ENCODE data around the gene TUBA4A. TPM values are rescaled to one million over a fixed set of nuclear protein-coding genes. Genes with fewer than 3 reads are reported as not detected.
A peak's percentile ranks its signal among the peaks of the same experiment; 100 is the strongest.

The TUBA4A gene
- total and polyA plus RNA-seq, 12 donors, result 13.4 to 741 (median 27.0) TPM

GRCh38 chr2:219251656-219252055, 2.1 kb downstream of the TUBA4A start:
- Histone ChIP-seq H3K9me3 (replicated peaks in 1 of 3) (no peaks in the 10 kb centered on the region), H3K27me3 (no peaks in the 10 kb centered on the region), H3K4me3 (no peak overlapping the region), H3K4me1 (replicated peaks in 1 of 2) (peaks cover 23 to 41% of the 10 kb centered on the region in 2 donors), H3K36me3 (replicated peaks in 1 of 2) (peaks cover 0 to 17% of the 10 kb centered on the region in 2 donors), H3K27ac (peak overlapping the region in 2 of 5 donors; percentile 86 to 93)
- no peak for TF ChIP-seq POLR2A (IDR thresholded peaks at IDR 0.05)
- TF ChIP-seq, protein P1, sequence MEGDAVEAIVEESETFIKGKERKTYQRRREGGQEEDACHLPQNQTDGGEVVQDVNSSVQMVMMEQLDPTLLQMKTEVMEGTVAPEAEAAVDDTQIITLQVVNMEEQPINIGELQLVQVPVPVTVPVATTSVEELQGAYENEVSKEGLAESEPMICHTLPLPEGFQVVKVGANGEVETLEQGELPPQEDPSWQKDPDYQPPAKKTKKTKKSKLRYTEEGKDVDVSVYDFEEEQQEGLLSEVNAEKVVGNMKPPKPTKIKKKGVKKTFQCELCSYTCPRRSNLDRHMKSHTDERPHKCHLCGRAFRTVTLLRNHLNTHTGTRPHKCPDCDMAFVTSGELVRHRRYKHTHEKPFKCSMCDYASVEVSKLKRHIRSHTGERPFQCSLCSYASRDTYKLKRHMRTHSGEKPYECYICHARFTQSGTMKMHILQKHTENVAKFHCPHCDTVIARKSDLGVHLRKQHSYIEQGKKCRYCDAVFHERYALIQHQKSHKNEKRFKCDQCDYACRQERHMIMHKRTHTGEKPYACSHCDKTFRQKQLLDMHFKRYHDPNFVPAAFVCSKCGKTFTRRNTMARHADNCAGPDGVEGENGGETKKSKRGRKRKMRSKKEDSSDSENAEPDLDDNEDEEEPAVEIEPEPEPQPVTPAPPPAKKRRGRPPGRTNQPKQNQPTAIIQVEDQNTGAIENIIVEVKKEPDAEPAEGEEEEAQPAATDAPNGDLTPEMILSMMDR (IDR thresholded peaks at IDR 0.05), result no peak
- DNase-seq, result no peak
- 81 to 86% (median 83%) methylated on average over 6 of the region's 6 CpGs for WGBS, 4 donors
- intact Hi-C loops (cut with DNase I), result no loop called here

- H3K27me3 ChIP-seq, result no peaks in the 10 kb centered on the region
- intact Hi-C loops (cut with DNase I), result no loop called here
- peak overlapping the region in 4 of 5 donors; percentile 56 to 90 (median 74) for H3K27ac ChIP-seq
- TF ChIP-seq, protein P1 (IDR thresholded peaks at IDR 0.05), result no peak
- no peak for TF ChIP-seq POLR2A (IDR thresholded peaks at IDR 0.05)
- H3K9me3 ChIP-seq (replicated peaks in 1 of 3), result no peaks in the 10 kb centered on the region
- no peak for DNase-seq
- H3K4me3 ChIP-seq, result no peak overlapping the region
- H3K4me1 ChIP-seq (replicated peaks in 1 of 2), result peaks cover 30 to 51% of the 10 kb centered on the region in 2 donors
- H3K36me3 ChIP-seq (replicated peaks in 1 of 2), result peaks cover 0 to 17% of the 10 kb centered on the region in 2 donors
- 86 to 89% (median 87%) methylated on average over 15 to 22 of the region's 22 CpGs for WGBS, 4 donors
Observed at GRCh38 chr2:219250049-219250781, 3.5 kb downstream of the TUBA4A start.

GRCh38 chr2:219249203-219249980, 4.3 kb downstream of the TUBA4A start:
- Histone ChIP-seq H3K4me1 (replicated peaks in 1 of 2) (peaks cover 37 to 54% of the 10 kb centered on the region in 2 donors), H3K9me3 (replicated peaks in 1 of 3) (no peaks in the 10 kb centered on the region), H3K36me3 (replicated peaks in 1 of 2) (peaks cover 0 to 17% of the 10 kb centered on the region in 2 donors), H3K27me3 (no peaks in the 10 kb centered on the region), H3K4me3 (no peak overlapping the region), H3K27ac (peak overlapping the region; percentile 29 to 90 (median 71))
- WGBS, 4 donors, result 29 to 63% (median 33%) methylated on average over 2 to 7 of the region's 7 CpGs
- TF ChIP-seq POLR2A (IDR thresholded peaks at IDR 0.05), result peak; percentile 23 to 65
- TF ChIP-seq, protein P1 (IDR thresholded peaks at IDR 0.05), result no peak
- intact Hi-C loops (cut with DNase I), result loop anchor here (10.0 kb wide), 1 partner anchor 45 kb away; no protein-coding TSS in a partner anchor
- peak; percentile 73 to 90 (median 87) for DNase-seq

DNA sequence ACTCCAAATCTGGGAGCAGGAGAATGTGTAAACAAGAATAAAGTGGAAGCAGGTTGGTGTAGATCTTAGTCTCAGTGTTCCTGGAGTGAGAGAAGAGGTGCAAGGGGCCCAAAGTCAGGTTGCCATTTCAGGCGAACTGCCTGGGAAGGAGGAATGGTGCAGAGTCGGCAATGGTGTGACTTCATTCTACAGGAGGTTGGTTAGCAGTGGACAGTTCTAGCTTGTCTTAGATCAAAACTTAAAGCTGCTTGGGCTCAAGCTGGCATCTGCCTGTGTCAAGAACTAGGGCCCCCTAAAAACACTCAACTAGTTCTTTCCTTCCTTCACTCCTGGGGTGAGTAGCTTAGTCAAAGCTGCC, 4.9 kb downstream of the TUBA4A start:
- peaks cover 0 to 17% of the 10 kb centered on the region in 2 donors for H3K36me3 ChIP-seq (replicated peaks in 1 of 2)
- H3K27me3 ChIP-seq, result no peaks in the 10 kb centered on the region
- 71 to 84% (median 78%) methylated on average over 2 of the region's 2 CpGs for WGBS, 4 donors
- TF ChIP-seq POLR2A (IDR thresholded peaks at IDR 0.05), result no peak
- TF ChIP-seq, protein P1 (IDR thresholded peaks at IDR 0.05), result no peak
- no peak overlapping the region for H3K4me3 ChIP-seq
- peak overlapping the region in 4 of 5 donors; percentile 56 to 90 (median 74) for H3K27ac ChIP-seq
- peaks cover 37 to 52% of the 10 kb centered on the region in 2 donors for H3K4me1 ChIP-seq (replicated peaks in 1 of 2)
- no peaks in the 10 kb centered on the region for H3K9me3 ChIP-seq (replicated peaks in 1 of 3)
- intact Hi-C loops (cut with DNase I), result loop anchor here (10.0 kb wide), 1 partner anchor 46 kb away; no protein-coding TSS in a partner anchor
- DNase-seq, result no peak
